ENCODE measurements around the gene HDAC9.

HDAC9 gene

DNA sequence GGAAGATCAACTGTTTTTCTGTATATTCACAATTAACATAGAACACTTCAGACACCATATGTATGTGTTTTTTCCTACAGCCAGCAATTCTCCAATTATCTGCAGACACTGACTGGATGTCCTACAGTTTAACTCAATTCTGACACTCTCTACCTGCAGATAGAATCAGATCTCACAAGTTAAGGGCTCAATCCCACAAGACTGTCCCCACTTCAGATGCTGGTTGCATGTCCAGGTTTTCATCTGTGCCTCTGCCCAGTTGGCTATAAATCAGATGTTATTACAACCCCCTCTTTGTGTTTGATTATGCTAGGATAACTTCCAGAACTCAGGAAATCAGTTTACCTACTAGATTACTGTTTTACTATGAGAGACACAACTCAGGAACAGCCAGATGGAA is 326.0 kb downstream of the HDAC9 start:
- FAIRE-seq (no peak), DNase-seq (ENCODE audit: insufficient read length, low spot score) (no peak)

DNA sequence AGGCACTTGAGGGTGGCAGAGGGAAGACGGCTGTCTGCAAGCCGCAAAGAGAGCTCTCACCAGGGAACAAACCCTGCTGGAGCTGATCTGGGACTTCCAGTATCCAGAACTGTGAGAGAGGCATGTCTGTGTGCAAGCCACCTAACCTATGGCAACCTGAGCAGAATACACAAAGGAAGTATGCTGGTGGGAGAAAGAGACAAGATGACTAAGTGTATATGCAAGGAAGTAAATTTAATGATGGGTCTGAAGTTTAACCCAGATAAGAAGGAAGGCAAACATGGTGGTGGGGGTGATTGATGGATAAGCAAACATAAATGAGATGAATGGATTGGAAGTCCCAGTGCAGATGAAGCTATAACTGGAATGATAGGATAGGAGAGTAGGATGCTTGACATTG is 328.6 kb downstream of the HDAC9 start:
- FAIRE-seq = no peak
- no peak for DNase-seq (ENCODE audit: insufficient read length, low spot score)

DNA sequence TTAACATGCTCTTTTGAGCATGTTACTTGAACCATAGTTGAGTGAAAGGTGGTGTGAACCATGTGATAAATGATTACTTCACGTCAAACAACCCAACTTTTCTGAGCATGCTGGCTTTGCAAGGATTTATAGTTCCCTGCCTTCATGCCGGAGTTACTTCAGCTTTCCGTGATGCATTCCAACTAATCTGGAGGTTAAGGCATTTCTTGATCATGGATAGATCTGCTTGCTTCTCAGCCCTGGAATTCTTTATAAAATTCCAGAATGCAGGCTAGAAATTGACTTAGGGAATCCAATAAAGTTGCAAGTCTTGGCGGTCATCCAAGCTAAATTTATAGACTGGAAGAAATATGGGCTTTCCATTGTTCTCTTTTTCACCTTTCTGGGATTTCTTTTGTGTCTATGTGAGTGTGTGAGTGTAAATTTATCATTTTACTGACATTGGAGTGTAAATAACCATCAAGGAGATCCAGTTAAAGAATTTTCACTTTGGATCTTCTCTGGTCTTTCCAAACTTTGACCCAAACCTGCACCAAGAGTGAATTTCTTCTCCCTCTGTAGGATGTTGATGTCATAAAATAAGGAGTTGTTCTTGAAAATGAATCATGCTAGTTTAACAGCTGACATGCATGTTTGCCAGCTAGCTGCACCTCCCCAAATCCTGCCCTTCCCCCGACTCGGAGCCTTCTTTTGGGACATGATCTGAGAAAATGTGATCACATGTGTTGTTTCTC is 332.9 kb downstream of the HDAC9 start:
- no peak for FAIRE-seq
- DNase-seq (ENCODE audit: insufficient read length, low spot score) = no peak

GRCh38 chr7:18828994-18829857 is 333.7 kb downstream of the HDAC9 start:
- DNase-seq (ENCODE audit: insufficient read length, low spot score) = no peak
- no peak for FAIRE-seq

GRCh38 chr7:18829858-18830285 is 334.3 kb downstream of the HDAC9 start:
- FAIRE-seq (no peak), DNase-seq (ENCODE audit: insufficient read length, low spot score) (no peak)

DNA sequence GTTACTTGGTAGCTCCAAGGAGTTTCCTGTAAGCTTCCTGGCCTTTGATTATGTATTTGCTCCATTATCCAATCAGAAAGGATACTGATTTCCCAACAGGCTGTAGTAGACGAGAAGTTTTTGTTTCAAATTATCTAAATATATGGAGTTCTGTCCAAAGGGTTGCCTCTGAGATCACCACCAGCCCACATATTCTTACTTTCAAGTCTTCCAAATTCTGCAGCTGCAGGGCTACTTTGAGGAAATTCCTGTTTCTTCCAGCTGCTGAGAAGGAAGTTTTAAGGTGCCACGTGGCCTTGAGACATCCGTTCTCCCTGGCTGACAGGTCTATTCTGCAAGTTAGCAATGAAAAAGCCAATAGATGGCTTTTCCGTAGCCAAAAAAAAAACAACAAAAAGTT is 335.9 kb downstream of the HDAC9 start:
- DNase-seq (ENCODE audit: insufficient read length, low spot score) (no peak), FAIRE-seq (no peak)

DNA sequence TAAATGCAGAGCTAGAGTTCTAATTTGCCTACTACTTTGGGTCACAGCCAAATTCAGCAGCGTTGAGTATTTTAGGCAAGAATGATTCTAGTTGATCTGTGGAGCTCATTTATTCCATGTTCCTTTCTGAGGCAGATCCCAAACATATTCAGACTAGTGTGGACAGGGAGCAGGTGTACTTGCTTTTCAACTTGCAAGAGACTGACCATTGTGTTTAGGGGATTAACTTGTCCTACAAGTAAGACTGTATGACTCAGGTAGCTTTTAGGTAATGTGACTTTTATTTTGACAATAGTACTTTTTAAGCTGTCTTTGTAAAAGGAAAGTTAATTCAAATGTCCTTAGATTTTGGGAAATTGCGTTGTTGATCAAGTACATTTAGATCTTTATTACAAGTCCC is 336.4 kb downstream of the HDAC9 start:
- DNase-seq (ENCODE audit: insufficient read length, low spot score) (no peak), FAIRE-seq (no peak)

DNA sequence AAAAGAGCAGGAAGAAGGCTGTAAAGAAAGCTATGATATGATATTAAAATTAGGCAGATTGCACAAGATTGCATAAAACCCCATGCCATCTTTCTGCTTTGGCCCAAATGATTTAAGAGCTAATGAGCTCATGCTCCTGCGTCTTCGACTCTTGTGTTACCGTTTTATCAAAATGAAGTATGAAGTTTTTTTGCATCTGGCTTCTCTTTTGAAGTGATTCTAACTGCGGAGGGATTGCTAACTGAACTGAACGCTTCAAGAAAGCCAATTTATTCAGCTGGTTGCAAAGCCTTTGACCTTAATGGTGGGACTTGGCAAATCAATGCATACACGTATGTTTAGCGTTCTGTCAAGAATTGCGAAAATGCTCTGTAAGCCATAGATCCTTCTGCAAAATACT is 339.0 kb downstream of the HDAC9 start:
- DNase-seq (ENCODE audit: insufficient read length, low spot score) = no peak
- FAIRE-seq = no peak

DNA sequence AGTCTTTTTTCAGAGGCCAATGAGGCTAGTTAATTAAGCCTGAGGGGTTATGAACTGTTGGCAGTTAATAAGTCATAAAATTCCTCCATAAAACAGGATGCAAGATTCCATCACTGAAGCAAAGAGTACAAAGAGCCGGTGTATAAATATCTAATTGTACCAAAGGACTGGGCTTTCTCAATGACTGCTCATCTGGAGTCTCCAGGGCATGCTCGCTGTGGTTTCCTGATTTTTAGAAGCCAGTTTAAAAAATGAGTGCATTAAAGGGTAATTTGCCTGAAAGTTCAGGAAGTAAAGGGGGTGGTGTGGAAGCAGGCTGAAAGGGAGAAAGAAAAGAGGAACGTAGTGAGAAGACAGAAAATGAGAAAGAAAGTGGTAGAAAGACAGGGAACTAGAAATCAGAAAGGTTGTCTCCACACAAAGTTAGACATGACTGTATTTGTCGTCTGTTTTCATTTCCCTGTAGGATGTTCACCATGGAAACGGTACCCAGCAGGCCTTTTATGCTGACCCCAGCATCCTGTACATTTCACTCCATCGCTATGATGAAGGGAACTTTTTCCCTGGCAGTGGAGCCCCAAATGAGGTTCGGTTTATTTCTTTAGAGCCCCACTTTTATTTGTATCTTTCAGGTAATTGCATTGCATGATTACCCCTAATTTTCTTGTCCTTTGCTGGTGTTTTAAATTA is 339.6 kb downstream of the HDAC9 start:
- DNase-seq (ENCODE audit: insufficient read length, low spot score) = no peak
- no peak for FAIRE-seq

DNA sequence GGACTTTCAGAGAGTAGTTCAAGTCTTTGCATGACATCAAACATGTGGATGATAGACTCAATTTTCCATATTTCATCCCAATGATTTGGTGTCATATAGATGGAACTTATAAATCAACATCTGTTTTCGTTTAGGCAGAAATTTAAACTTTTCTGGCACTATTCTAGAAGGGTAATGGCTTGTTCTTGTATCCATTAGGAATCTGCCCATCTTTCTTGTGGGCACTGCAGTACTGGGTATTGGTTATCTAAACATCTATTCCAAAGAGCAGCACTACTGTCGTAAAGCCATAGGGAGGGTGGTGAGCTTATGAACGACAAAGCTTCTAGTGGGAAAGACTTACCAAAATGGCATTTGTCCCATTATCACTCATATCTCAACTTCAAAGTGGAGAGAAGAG is 348.4 kb downstream of the HDAC9 start:
- FAIRE-seq (no peak), DNase-seq (ENCODE audit: insufficient read length, low spot score) (no peak)

- DNase-seq (ENCODE audit: insufficient read length, low spot score) (no peak), FAIRE-seq (no peak)
These were observed 349.2 kb downstream of the HDAC9 start for GRCh38 chr7:18844735-18845134.

DNA sequence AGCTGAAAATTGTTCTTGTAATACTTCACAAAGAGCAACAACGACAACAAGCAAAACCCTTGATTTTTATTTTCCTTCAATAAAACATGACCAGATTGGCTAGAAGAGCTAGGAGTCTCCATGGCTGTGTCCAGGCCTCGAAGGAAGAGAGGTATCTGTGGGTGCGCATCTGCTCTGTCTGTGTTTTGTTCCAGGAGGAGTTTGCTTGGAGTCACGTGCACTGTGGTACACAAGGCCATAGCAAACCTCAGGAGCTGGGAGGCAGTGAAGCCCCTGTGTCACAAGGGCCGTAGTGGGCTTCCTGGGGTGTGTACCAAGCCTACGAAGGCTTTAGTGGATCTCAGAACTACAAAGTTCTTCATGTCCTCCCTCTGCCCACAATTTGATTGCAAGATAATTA is 350.2 kb downstream of the HDAC9 start:
- no peak for DNase-seq (ENCODE audit: insufficient read length, low spot score)
- no peak for FAIRE-seq

- FAIRE-seq (no peak), DNase-seq (ENCODE audit: insufficient read length, low spot score) (no peak)
These were observed 351.2 kb downstream of the HDAC9 start for GRCh38 chr7:18846765-18847215.

DNA sequence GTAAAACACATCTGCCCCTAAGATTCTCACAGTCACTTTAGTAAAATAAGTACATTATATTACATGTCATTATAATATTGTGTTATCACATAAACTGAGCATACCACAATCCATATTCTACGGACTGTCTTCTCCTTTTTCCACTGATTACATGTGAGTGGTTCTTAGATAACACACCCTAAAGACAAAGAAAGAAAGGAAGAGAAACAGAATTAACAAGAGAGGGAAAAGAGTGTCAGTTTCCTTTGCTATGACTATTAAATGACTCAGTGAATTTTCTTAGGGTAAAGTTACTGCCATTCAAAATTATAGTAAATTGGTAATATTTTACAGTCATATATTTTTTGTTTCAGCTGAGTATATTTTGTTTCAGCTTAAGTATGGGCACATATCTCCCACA is 353.6 kb downstream of the HDAC9 start:
- FAIRE-seq (no peak), DNase-seq (ENCODE audit: insufficient read length, low spot score) (no peak)

- FAIRE-seq = no peak
These were observed 360.2 kb downstream of the HDAC9 start for GRCh38 chr7:18855796-18856195.

GRCh38 chr7:18858232-18858631 is 362.7 kb downstream of the HDAC9 start:
- no peak for DNase-seq (ENCODE audit: insufficient read length, low spot score)
- no peak for FAIRE-seq

More at GRCh38 chr7:18855796-18856195, 360.2 kb downstream of the HDAC9 start:
- no peak for DNase-seq (ENCODE audit: insufficient read length, low spot score)

DNA sequence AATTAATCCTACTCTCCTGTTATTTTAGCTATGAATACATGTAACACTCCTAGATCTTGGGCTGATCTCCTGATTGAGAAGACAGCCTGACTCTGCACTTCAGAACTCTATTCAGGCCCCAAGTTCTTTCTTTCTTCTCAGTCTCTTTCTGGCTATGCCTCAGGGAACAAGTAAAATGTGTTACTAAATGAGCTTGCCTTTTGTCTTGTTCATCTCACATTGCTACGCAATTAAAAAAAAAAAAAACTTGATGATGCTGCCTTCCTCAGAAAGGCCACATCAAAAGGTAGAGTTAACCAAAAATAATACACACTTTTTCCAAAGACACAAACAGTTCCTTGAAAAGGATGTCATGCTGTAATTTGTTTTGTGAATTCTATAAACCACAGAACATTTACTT is 363.8 kb downstream of the HDAC9 start:
- no peak for DNase-seq (ENCODE audit: insufficient read length, low spot score)
- FAIRE-seq = no peak

- no peak for DNase-seq (ENCODE audit: insufficient read length, low spot score)
- FAIRE-seq = no peak
These were observed 364.7 kb downstream of the HDAC9 start for GRCh38 chr7:18860221-18860620.

DNA sequence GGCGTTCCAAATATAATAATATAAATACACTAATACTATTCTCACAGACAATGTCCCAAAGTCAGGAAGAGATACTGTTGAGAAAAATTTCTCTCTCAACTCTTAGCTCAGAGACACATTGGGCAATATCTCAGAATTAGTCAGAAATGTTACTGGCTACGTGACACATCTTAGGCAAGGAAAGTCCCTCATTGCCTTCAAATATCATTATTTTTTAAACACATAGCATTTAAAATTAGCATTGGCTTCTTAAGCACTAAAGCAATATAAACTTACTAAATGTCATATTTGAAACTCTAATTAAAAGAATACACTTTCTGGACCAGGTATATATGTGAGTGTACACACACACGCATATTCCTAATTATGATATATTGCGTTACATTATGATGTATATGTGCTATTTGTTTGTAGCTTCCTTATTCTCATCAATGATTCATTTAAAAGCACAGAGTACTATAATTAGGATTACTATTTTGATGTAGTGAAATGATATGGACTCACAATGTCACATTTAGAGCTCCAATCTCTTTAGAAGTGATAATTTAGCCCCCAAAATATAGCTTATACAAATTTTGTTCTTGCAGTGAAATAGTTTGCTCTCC is 366.1 kb downstream of the HDAC9 start:
- FAIRE-seq (no peak), DNase-seq (ENCODE audit: insufficient read length, low spot score) (no peak)

DNA sequence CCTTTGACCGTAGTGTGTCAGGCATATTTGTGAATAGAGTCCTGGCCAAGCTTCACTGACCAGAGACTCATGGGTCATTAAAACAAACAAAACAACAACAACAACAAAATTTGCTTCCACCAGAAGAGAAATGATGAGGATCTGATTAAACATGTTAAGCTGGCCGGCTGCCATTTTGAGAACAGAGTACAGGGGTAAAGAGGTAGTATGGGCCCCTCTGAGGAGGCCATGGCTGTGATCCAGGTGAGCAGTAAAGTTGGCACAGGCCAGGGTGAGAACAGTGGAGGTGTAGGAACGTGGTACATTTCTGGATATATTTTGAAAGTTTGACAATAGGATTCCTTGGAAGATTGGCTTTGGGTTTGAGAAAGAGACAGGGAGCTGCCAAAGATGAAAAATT is 369.4 kb downstream of the HDAC9 start:
- no peak for FAIRE-seq
- DNase-seq (ENCODE audit: insufficient read length, low spot score) = no peak
